ENCODE results near the gene GPD1. TPM values are rescaled to one million over a fixed set of nuclear protein-coding genes. Genes with fewer than 3 reads are reported as not detected.

Gene GPD1
- total RNA-seq, 1 donor from 2014 or later, result 2.0 TPM

GRCh38 chr12:50074936-50075807 lies 28.6 kb upstream of the GPD1 start:
- peaks cover 4% of the 10 kb centered on the region for H3K27me3 Mint-ChIP-seq
- peak overlapping the region; percentile 84 for H3K27ac Mint-ChIP-seq

GRCh38 chr12:50075808-50076170 lies 28.0 kb upstream of the GPD1 start:
- Mint-ChIP-seq H3K36me3 (ENCODE audit: insufficient read depth) (no peaks in the 10 kb centered on the region), H3K27me3 (peaks cover 4% of the 10 kb centered on the region), H3K4me1 (ENCODE audit: low read depth) (peaks cover 7% of the 10 kb centered on the region), H3K27ac (peak overlapping the region; percentile 34), H3K9me3 (ENCODE audit: low read depth) (no peaks in the 10 kb centered on the region), H3K4me3 (ENCODE audit: low read depth) (no peak overlapping the region)
- no peak for DNase-seq (ENCODE audit: low spot score, unreplicated experiment)
- TF ChIP-seq CTCF (IDR thresholded peaks at IDR 0.05; ENCODE audit: unreplicated experiment), result no peak

More at GRCh38 chr12:50074936-50075807, 28.6 kb upstream of the GPD1 start:
- H3K36me3 Mint-ChIP-seq (ENCODE audit: insufficient read depth), result no peaks in the 10 kb centered on the region
- H3K4me3 Mint-ChIP-seq (ENCODE audit: low read depth), result no peak overlapping the region
- TF ChIP-seq CTCF (IDR thresholded peaks at IDR 0.05; ENCODE audit: unreplicated experiment), result peak; percentile 97
- no peaks in the 10 kb centered on the region for H3K9me3 Mint-ChIP-seq (ENCODE audit: low read depth)
- peaks cover 7% of the 10 kb centered on the region for H3K4me1 Mint-ChIP-seq (ENCODE audit: low read depth)
- DNase-seq (ENCODE audit: low spot score, unreplicated experiment), result peak; percentile 83

- peaks cover 7% of the 10 kb centered on the region for H3K27me3 Mint-ChIP-seq
- DNase-seq (ENCODE audit: low spot score, unreplicated experiment), result no peak
- H3K4me3 Mint-ChIP-seq (ENCODE audit: low read depth), result no peak overlapping the region
- no peaks in the 10 kb centered on the region for H3K36me3 Mint-ChIP-seq (ENCODE audit: insufficient read depth)
- no peaks in the 10 kb centered on the region for H3K9me3 Mint-ChIP-seq (ENCODE audit: low read depth)
- no peak for TF ChIP-seq CTCF (IDR thresholded peaks at IDR 0.05; ENCODE audit: unreplicated experiment)
- H3K27ac Mint-ChIP-seq, result no peak overlapping the region
- peaks cover 7% of the 10 kb centered on the region for H3K4me1 Mint-ChIP-seq (ENCODE audit: low read depth)
Measured at GRCh38 chr12:50077099-50077498, 26.7 kb upstream of the GPD1 start.

- Mint-ChIP-seq H3K4me3 (ENCODE audit: low read depth) (no peak overlapping the region), H3K27ac (no peak overlapping the region), H3K36me3 (ENCODE audit: insufficient read depth) (no peaks in the 10 kb centered on the region), H3K27me3 (peaks cover 11% of the 10 kb centered on the region), H3K4me1 (ENCODE audit: low read depth) (peaks cover 11% of the 10 kb centered on the region), H3K9me3 (ENCODE audit: low read depth) (no peaks in the 10 kb centered on the region)
- no peak for TF ChIP-seq CTCF (IDR thresholded peaks at IDR 0.05; ENCODE audit: unreplicated experiment)
- no peak for DNase-seq (ENCODE audit: low spot score, unreplicated experiment)
Measured at GRCh38 chr12:50078281-50078680, 25.5 kb upstream of the GPD1 start.

- peaks cover 11% of the 10 kb centered on the region for H3K27me3 Mint-ChIP-seq
- H3K4me1 Mint-ChIP-seq (ENCODE audit: low read depth), result peaks cover 15% of the 10 kb centered on the region
- no peak overlapping the region for H3K27ac Mint-ChIP-seq
- DNase-seq (ENCODE audit: low spot score, unreplicated experiment), result no peak
- no peak for TF ChIP-seq CTCF (IDR thresholded peaks at IDR 0.05; ENCODE audit: unreplicated experiment)
- no peaks in the 10 kb centered on the region for H3K9me3 Mint-ChIP-seq (ENCODE audit: low read depth)
- no peaks in the 10 kb centered on the region for H3K36me3 Mint-ChIP-seq (ENCODE audit: insufficient read depth)
- H3K4me3 Mint-ChIP-seq (ENCODE audit: low read depth), result no peak overlapping the region
Measured at GRCh38 chr12:50079771-50080170, 24.0 kb upstream of the GPD1 start.
